Chondrocyte (in vitro differentiated cells): Measurements from ENCODE around the gene KCNF1. TPM values are rescaled to one million over a fixed set of nuclear protein-coding genes. Genes with fewer than 3 reads are reported as not detected.

Experiments used
- DNase-seq: peaks from one replicate; pipeline ENCODE4 v3.0.0; 2021; ENCODE audit warnings: mixed read lengths, low spot score
- H3K27ac Mint-ChIP-seq: one replicate; pipeline ENCODE4 v1.8.0; 2021; ENCODE audit warnings: mild to moderate bottlenecking, moderate library complexity, mixed read lengths; ENCODE audit not compliant: unreplicated experiment
- H3K27me3 Mint-ChIP-seq: 2 replicates; pipeline ENCODE4 v1.8.0; 2021; ENCODE audit warnings: low read depth, mixed read lengths
- H3K36me3 Mint-ChIP-seq: 2 replicates; pipeline ENCODE4 v1.8.0; 2021; ENCODE audit warnings: low read depth, mixed read lengths
- H3K4me1 Mint-ChIP-seq: 2 replicates; pipeline ENCODE4 v1.8.0; 2021; ENCODE audit warnings: low read depth, mild to moderate bottlenecking, mixed read lengths
- H3K4me3 Mint-ChIP-seq: one replicate; pipeline ENCODE4 v1.8.0; 2021; ENCODE audit warnings: mild to moderate bottlenecking, moderate library complexity, mixed read lengths; ENCODE audit not compliant: unreplicated experiment
- H3K9me3 Mint-ChIP-seq: 2 replicates; pipeline ENCODE4 v1.8.0; 2021; ENCODE audit warnings: low read depth, mixed read lengths
- total RNA-seq: library from RNA; stranded (reverse); gene quantifications from 3 replicates; pipeline ENCODE4 v1.2.1, GENCODE V29; 2021
- TF ChIP-seq, protein P1 (sequence below): fragments of 200-600 bp; sonication (generic); IDR thresholded peaks from 2 replicates; pipeline ENCODE4 v1.5.0; 2021; ENCODE audit warnings: antibody characterized with exemption, mild to moderate bottlenecking, moderate library complexity

The KCNF1 gene
- total RNA-seq, 1 donor from 2014 or later, result not detected

DNA sequence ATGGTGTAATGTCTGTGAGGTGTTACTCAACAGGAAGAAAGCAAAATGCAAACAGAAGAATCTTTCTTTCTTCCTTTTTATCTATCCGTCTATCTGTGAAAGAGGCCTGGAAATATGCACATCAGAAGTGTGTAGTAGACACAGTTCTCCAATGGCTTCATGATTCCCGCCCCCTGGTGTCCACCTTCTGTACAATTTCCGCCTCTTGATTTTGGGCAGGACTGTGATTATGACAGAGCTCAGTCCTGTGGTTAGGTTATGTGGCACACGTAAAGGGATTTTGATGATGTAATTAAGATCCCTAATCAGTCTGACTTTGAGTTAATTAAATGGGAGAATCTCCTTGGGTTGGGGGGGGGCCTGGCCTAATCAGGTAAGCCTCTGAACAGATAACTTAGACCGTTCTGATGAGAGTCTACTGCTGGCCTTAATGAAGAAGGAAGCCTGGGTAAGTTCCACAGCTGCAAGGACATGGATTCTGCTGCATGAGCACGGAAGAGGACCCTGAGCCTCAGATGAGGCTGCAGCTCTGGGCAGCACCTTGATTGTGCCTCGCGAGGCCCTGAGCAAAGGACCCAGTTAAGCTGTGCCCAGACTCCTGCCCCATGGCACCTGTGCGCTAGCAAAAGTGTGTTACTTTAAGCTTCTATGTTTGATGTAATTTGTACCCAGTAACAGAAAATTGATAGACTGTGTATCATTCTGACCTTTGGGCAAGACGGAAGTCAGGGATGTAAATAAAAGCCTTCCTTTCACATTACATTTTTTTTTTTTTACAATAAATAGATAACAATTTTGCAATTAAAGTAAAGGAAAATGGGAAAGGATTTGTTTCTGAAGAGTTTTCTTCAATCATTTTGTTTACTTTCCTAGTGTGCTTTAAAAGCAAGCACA, 11.3 kb upstream of the KCNF1 start:
- no peaks in the 10 kb centered on the region for H3K9me3 Mint-ChIP-seq
- DNase-seq, result no peak
- H3K4me1 Mint-ChIP-seq, result no peaks in the 10 kb centered on the region
- peaks cover 4% of the 10 kb centered on the region for H3K27me3 Mint-ChIP-seq
- H3K27ac Mint-ChIP-seq, result no peak overlapping the region
- TF ChIP-seq, protein P1, sequence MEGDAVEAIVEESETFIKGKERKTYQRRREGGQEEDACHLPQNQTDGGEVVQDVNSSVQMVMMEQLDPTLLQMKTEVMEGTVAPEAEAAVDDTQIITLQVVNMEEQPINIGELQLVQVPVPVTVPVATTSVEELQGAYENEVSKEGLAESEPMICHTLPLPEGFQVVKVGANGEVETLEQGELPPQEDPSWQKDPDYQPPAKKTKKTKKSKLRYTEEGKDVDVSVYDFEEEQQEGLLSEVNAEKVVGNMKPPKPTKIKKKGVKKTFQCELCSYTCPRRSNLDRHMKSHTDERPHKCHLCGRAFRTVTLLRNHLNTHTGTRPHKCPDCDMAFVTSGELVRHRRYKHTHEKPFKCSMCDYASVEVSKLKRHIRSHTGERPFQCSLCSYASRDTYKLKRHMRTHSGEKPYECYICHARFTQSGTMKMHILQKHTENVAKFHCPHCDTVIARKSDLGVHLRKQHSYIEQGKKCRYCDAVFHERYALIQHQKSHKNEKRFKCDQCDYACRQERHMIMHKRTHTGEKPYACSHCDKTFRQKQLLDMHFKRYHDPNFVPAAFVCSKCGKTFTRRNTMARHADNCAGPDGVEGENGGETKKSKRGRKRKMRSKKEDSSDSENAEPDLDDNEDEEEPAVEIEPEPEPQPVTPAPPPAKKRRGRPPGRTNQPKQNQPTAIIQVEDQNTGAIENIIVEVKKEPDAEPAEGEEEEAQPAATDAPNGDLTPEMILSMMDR, result peak; percentile 53
- H3K4me3 Mint-ChIP-seq, result no peak overlapping the region
- H3K36me3 Mint-ChIP-seq, result no peaks in the 10 kb centered on the region

DNA sequence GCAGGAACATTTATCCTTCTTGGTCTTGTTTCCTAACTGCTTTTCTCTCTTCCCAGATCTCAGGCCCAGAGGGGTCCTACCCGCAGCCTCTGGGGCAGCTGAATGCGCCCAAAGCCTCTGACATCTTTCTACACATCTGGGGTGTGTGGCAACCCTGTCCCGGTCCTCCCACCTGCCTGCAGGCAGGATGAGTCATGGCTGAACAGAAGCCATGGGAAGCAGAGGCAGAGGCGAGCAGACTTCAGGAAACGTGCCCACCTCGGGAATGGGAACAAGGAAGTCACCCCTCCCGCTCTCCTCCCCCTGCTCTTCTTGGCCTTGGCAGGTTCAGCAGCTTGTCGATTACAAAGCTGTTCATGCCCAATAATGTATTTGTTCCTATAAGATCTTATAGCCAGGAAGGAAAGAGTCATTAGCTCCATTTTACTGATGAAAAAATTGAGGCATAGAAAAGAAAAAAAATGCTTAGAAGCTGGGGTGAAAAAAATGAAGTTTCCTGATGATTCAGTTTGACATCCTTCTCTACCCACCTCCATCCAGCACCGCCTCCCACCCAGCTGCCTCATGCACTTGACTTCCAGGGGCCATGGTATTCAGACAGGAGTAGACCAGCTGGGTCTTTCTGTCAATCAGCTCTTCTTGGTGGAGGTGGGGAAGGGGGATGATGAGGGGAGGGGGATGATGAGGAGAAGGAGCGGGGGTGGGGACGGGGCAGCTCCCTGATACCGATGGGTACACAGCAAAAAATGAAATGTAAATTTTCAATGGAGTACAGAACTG, 10.4 kb upstream of the KCNF1 start:
- TF ChIP-seq, protein P1, result no peak
- no peaks in the 10 kb centered on the region for H3K4me1 Mint-ChIP-seq
- peaks cover 1% of the 10 kb centered on the region for H3K27me3 Mint-ChIP-seq
- no peaks in the 10 kb centered on the region for H3K36me3 Mint-ChIP-seq
- no peak overlapping the region for H3K4me3 Mint-ChIP-seq
- no peaks in the 10 kb centered on the region for H3K9me3 Mint-ChIP-seq
- H3K27ac Mint-ChIP-seq, result no peak overlapping the region
- no peak for DNase-seq

DNA sequence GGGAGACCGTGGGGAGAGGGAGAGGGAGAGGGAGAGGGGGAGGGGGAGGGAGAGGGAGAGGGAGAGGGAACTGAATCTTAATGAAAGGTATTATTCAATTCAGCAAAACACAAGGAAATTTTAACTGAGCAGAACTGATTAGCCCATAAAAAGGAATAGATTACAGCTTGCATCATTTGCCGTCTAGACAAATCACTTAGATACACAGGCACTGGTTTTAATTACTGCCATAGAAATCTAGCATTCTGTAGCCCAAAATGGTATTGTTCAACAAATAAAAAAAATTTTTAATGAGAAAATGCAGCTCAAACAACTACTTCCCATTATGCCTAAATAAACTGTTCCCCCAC, 7.9 kb upstream of the KCNF1 start:
- no peak overlapping the region for H3K4me3 Mint-ChIP-seq
- no peaks in the 10 kb centered on the region for H3K9me3 Mint-ChIP-seq
- no peaks in the 10 kb centered on the region for H3K4me1 Mint-ChIP-seq
- H3K36me3 Mint-ChIP-seq, result no peaks in the 10 kb centered on the region
- TF ChIP-seq, protein P1, result no peak
- peaks cover 2% of the 10 kb centered on the region for H3K27me3 Mint-ChIP-seq
- no peak for DNase-seq
- no peak overlapping the region for H3K27ac Mint-ChIP-seq

DNA sequence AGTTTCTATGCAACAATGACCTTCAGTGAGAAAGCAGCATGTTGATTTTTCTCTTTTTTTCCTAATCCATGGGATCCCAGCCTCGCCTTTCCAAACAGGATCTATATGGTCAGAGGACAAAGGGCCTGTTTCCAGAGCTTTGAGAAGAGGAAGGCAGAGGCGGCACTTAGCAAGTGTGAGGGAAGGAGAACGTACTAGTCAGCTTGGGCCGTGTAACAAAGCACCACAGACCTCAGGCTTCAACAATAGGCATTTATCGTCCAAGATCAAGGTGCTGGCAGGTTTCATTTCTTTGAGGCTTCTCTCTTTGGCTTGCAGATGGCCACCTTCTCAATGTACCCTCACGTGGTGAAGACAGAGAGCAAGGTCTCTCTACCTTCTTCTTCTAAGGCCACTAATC, 7.3 kb upstream of the KCNF1 start:
- no peak overlapping the region for H3K27ac Mint-ChIP-seq

More for the DNA sequence above, 7.3 kb upstream of the KCNF1 start:
- TF ChIP-seq, protein P1, result no peak
- DNase-seq, result no peak
- H3K9me3 Mint-ChIP-seq, result no peaks in the 10 kb centered on the region
- peaks cover 2% of the 10 kb centered on the region for H3K27me3 Mint-ChIP-seq
- no peak overlapping the region for H3K4me3 Mint-ChIP-seq
- H3K4me1 Mint-ChIP-seq, result no peaks in the 10 kb centered on the region
- H3K36me3 Mint-ChIP-seq, result no peaks in the 10 kb centered on the region
